Measurements from ENCODE around the gene FARSA.

Gene FARSA

DNA sequence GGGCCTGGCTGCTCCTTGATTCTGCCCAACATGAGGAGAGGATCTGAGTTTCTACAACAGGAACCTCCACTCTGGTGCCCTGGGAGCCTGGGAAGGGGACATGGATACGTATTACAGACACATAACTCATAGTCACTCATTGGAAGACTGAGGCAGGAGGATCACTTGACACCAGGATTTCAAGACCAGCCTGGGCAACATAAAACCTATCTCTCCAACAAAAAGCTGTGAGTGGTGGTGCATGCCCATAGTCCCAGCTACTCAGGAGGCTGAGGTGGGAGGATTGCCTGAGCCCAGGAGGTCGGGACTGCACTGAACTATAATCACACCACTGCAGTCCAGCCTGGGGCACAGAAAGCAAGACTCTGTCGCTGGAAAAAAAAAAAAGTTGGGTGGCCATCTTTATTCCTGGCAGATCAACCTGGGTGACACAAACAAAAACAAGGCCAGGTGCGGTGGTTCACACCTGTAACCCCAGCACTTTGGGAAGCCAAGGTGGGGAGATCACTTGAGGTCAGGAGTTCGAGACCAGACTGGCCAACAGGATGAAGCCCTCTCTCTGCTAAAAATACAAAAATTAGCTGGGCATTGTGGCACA lies 45.4 kb downstream of the FARSA start:
- no peak for DNase-seq

DNA sequence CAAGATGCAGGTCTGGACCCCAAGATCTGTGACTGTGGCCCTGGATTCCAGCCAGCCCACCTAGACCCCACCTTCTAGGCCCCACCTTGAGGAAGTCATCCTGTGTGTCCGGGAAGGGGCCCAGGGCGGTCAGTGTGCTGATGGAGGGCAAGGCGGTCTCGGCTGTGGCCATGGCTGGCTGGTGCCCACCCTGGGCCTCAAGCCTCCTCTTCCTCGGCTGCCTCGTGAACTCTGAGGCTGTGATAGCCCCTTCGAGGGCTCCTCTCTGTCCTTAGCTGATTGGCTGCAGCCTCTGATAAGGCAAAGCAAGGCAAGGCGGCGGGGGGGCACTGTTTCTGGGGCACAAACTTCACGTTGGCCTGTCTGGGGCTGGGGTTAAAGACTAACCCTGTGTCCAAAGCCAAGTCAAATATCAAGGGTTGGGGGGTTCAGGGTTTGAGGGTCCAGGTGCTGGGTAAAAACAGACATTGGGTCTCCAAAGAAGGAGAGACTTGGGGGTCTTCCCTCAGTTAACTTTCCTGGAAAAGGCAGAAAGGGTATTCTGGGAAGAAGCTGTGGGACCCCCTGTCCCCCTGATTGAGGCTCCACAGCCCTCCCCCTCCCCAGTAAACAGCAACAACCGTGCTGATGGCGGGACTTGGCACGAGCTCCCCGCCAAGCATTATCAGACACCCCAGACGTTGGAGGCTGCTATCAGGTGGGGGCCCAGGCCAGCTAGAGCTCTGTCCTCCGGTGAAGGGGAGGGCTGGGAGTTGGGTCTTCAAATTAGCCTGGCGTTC lies 46.4 kb downstream of the FARSA start, which contains the start of gene KLF1:
KLF1 (minus strand) TSS at position 233 of the 779 bp plus-strand sequence; CDS start at position 172, 61 bp downstream.
- DNase-seq: no peak

DNA sequence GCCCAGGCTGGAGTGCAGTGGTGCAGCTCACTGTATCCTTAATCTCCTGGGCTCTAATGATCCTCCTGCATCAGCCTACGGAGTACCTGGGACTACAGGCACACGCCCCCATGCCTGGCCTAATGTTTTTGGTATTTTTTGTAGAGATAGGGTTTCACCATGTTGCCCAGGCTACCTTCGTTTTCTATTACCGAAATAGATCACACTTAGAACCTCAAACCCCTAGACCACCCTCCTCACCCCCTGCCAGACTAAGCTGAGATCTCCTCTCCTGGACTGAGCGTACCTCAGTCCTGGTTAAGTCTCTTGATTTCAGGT lies 46.9 kb downstream of the FARSA start:
- no peak for DNase-seq

GRCh38 chr19:12885749-12886650 lies 47.5 kb downstream of the FARSA start:
- DNase-seq: no peak

GRCh38 chr19:12884926-12885748 lies 48.4 kb downstream of the FARSA start:
- peak; percentile 88 for DNase-seq

- DNase-seq: no peak
These were observed 48.9 kb downstream of the FARSA start for GRCh38 chr19:12884627-12884925.

DNA sequence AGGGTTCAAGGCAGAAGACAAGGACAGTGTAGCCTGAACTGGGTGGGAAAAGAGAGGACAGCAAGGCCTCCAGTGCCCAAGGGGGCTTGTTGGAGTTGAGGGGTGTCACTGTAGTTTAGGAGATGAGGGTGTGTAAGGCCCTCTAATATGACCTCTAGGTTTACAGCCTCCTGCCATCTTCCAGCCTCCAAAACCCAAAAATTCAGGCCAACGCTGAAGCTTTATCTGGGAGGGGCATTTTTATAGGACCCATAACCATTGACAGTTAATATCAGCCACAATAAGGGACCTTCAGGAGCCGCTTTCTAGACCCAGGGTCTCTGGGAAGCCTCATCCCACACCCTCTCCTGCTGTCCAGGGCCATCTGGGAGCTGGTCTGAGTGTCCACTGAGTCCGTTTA lies 49.3 kb downstream of the FARSA start:
- no peak for DNase-seq

DNA sequence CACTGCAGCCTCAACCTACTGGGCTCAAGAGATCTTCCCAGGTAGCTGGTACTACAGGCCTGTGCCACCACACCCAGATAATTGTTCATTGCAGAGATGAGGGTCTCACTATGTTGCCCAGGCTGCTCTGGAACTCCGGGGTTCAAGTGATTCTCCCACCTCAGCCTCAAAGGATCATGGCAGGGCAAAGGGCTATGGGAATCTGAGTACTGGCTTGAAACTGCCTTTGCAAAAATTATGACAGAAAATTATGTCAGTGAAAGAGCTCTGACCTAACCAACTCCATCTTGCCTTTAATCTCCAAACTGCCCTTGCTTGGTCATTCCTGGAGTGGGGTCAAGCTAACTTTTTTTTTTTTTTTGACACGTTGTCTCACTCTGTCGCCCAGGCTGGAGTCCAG lies 50.9 kb downstream of the FARSA start:
- no peak for DNase-seq

GRCh38 chr19:12881172-12881808 lies 52.2 kb downstream of the FARSA start, which contains the start of gene DNASE2:
TSS of gene DNASE2 (minus strand) at chr19:12881449. CDS start at chr19:12881375, 74 bp downstream.
- DNase-seq: peak; percentile 82

DNA sequence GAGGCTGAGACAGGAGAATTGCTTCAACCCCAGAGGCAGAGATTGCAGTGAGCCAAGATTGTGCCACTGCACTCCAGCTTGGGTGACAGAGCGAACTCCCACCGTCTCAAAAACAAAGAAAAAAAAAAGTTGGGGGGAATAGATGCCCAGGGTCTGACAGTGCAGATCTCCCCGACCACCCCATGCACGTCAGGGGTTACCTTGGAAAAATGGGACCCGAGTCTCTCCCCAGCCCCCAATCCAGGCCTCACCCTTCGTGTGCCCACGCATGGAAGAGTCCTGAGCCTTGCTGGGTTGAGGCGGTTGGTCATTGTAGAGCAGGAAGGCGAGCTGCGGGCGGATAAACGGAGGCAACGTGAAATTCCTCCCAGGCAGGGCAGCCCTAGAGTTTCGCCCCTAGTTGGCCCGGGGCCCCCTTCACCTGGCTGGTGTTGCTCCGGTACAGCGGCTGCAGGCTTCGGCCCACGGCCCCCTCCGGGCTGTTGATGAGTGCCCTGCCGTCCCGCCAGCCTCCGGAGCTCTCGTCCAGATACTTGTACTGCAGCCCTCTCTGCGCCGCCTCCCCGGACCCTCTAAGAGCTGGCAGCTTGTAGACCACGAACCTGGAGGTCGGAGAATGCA lies 52.9 kb downstream of the FARSA start:
- no peak for DNase-seq

DNA sequence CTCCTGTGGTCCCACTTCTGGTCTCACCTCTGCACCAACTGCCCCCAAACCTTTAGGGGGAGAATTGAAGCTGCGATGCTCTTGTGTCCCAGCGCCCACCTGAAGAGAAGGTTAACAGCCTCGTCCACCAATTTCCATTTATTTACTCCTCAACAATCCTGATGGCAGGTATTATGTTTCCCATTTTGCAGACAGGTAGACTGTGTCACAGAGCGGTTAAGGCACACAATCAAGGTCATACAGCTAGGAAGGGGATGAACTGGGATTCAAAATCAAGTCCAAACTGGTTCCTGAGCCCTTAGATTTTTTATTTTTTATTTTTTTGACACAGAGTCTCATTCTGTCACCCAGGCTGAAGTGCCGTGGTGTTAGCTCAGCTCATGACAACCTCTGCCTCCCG lies 58.4 kb downstream of the FARSA start:
- DNase-seq: no peak

DNA sequence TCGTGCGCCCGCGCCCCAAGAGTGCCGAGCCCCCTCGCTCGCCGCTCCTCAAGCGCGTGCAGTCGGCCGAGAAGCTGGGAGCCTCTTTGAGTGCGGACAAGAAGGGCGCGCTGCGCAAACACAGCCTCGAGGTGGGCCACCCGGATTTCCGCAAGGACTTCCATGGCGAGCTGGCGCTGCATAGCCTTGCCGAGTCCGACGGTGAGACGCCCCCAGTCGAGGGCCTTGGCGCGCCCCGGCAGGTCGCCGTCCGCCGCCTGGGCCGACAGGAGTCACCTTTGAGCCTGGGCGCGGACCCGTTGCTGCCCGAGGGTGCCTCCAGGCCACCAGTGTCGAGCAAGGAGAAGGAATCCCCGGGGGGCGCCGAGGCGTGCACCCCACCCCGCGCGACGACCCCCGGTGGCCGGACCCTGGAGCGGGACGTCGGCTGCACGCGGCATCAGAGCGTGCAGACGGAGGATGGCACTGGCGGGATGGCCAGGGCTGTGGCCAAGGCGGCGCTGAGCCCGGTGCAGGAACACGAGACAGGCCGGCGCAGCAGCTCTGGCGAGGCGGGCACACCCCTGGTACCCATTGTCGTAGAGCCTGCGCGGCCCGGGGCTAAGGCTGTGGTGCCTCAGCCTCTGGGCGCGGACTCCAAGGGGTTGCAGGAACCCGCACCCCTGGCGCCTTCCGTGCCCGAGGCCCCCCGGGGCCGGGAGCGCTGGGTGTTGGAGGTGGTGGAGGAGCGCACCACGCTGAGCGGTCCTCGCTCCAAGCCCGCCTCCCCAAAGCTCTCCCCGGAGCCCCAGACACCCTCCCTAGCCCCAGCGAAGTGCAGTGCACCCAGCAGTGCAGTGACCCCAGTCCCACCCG lies 59.4 kb downstream of the FARSA start:
- DNase-seq: no peak

- DNase-seq: peak; percentile 51
These were observed 60.3 kb downstream of the FARSA start for GRCh38 chr19:12872941-12873890.
